Gastrocnemius medialis (tissue), 4 donors: Measurements from ENCODE around the gene CLDN18.

Source experiments
- CTCF ChIP-seq, 5 experiments: fragments of 450-650 bp in 3 of 5; fragments of 200-600 bp in 2 of 5; sonication (generic) in 2 of 5; IDR thresholded peaks in 4 of 5; conservative IDR thresholded peaks in 1 of 5; 1 replicate in 4 of 5; 2 replicates in 1 of 5; pipeline ENCODE4 v1.5.1; 2016 to 2019; ENCODE audit warnings: antibody characterized with exemption in 5 of 5, mild to moderate bottlenecking in 3 of 5, moderate library complexity in 3 of 5
- POLR2A ChIP-seq, 2 donors: fragments of 450-650 bp; IDR thresholded peaks; one replicate each; pipeline ENCODE4 v1.6.1; 2017; ENCODE audit warnings: antibody characterized with exemption in 2 of 2, mild to moderate bottlenecking in 2 of 2, moderate library complexity in 2 of 2

GRCh38 chr3:138051947-138052802 is 42.2 kb downstream of the CLDN18 start:
- TF ChIP-seq POLR2A (IDR thresholded peaks at IDR 0.05) (no peak), CTCF (IDR thresholded peaks at IDR 0.05 in 4 of 5, conservative IDR thresholded peaks at IDR 0.05 in 1 of 5) (peak in 3 of 5 experiments; percentile 20 to 45 (median 22))
